AG09309 (cell line): ENCODE measurements around the gene OR2H2.
A peak's percentile ranks its signal among the peaks of the same experiment; 100 is the strongest.

ENCODE experiments used
- DNase-seq: peaks from one replicate; pipeline ENCODE4 v3.0.0-alpha.2; 2010; ENCODE audit warnings: low read depth
- H3K4me3 ChIP-seq: 2 replicates; pipeline ENCODE4 v1.5.1; 2011; ENCODE audit warnings: mild to moderate bottlenecking, low read depth, low read length, moderate library complexity; ENCODE audit not compliant: control insufficient read depth
- CTCF ChIP-seq: IDR thresholded peaks from 2 replicates; pipeline ENCODE4 v1.5.1; 2011; ENCODE audit warnings: mild to moderate bottlenecking, low read depth, low read length, inconsistent platforms; ENCODE audit not compliant: insufficient read depth, control insufficient read depth; ENCODE audit errors: missing control alignments

The OR2H2 gene

GRCh38 chr6:29584821-29585220 lies at the start of gene OR2H2:
OR2H2 (plus strand) TSS chr6:29585121; CDS start chr6:29587945, 2,824 bp downstream.
- DNase-seq, result no peak
- no peak for TF ChIP-seq CTCF
- H3K4me3 ChIP-seq, result no peak within 1 kb of the TSS

GRCh38 chr6:29537714-29538403 lies 47.1 kb upstream of the OR2H2 start:
- no peak for TF ChIP-seq CTCF
- DNase-seq, result no peak
- H3K4me3 ChIP-seq, result no peak overlapping the region

GRCh38 chr6:29547573-29547972 lies 37.3 kb upstream of the OR2H2 start:
- no peak overlapping the region for H3K4me3 ChIP-seq
- no peak for DNase-seq
- TF ChIP-seq CTCF, result no peak

DNA sequence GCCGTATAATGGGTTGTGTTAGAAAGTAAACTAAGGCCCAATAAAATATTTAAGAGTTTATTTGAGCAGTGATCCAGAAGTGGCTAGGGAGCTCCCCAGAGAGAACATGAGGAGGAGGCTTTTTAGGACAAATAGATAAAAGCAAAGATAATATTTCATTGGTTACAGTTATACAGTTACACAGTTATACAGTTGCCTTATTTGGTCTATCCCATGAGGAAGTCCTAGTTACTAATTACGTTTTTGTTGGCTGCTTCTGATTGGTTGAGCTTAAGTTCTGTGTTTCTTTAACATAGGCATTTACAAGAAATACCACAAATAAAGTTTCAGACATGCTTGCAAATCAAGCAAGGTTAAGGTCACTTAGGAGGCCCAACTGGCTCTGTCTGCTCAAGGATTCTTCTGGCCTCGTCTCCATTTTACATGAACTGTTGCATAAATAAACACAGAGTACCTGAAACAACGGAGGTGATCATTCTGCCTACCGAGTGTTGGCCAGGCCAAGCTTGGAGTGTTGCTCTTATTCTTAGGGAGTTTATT lies 32.3 kb upstream of the OR2H2 start:
- DNase-seq, result peak; percentile 43
- no peak for TF ChIP-seq CTCF
- H3K4me3 ChIP-seq, result no peak overlapping the region

DNA sequence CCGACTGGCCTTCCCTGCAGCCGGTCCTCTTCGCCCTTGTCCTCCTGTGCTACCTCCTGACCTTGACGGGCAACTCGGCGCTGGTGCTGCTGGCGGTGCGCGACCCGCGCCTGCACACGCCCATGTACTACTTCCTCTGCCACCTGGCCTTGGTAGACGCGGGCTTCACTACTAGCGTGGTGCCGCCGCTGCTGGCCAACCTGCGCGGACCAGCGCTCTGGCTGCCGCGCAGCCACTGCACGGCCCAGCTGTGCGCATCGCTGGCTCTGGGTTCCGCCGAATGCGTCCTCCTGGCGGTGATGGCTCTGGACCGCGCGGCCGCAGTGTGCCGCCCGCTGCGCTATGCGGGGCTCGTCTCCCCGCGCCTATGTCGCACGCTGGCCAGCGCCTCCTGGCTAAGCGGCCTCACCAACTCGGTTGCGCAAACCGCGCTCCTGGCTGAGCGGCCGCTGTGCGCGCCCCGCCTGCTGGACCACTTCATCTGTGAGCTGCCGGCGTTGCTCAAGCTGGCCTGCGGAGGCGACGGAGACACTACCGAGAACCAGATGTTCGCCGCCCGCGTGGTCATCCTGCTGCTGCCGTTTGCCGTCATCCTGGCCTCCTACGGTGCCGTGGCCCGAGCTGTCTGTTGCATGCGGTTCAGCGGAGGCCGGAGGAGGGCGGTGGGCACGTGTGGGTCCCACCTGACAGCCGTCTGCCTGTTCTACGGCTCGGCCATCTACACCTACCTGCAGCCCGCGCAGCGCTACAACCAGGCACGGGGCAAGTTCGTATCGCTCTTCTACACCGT lies 31.5 kb upstream of the OR2H2 start:
- DNase-seq, result peak; percentile 21
- TF ChIP-seq CTCF, result peak; percentile 3
- no peak overlapping the region for H3K4me3 ChIP-seq

DNA sequence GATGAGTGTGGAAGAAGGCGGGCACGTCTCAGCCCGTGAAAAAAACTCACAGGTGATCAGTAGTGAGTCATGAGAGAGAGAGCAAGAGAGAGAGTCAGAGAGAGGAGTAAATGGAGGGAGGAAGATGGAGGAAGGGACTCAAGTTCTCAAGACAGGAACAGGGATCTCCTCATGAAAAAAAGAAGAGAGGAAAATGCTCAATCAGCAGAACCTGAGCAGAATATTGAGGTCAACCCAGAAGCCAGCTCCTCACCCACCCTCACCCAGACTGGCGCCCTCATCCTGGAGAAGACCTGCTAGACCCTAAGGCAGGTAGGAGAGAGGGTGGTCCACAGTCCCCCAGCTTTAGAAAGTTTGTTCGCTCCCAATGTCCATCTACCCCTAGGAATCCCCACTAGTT lies 30.2 kb upstream of the OR2H2 start:
- H3K4me3 ChIP-seq, result no peak overlapping the region
- TF ChIP-seq CTCF, result no peak
- no peak for DNase-seq
